Measurements from ENCODE around the gene LTBP3. TPM values are rescaled to one million over a fixed set of nuclear protein-coding genes. Genes with fewer than 3 reads are reported as not detected.
A peak's percentile ranks its signal among the peaks of the same experiment; 100 is the strongest.

Gene LTBP3
- total and polyA plus RNA-seq, 2 of the 13 experiments (the other 11 are each of a cell fraction or from before 2014, with no cell fraction given), result 12.2 to 68.1 TPM

- TF ChIP-seq CTCF (CRISPR knock-in tag; IDR thresholded peaks at IDR 0.05), result no peak
- TF ChIP-seq NFKB2 (CRISPR knock-in tag; IDR thresholded peaks at IDR 0.05; ENCODE audit: borderline replicate concordance), result peak; percentile 57; the same call in 1 of the 2 replicates
- TF ChIP-seq MED13 (CRISPR knock-in tag; IDR thresholded peaks at IDR 0.05), result peak; percentile 63; the same call in 1 of the 2 replicates
- no peak for TF ChIP-seq ZNF513 (CRISPR knock-in tag; conservative IDR thresholded peaks at IDR 0.05)
- TF ChIP-seq EEA1 (CRISPR knock-in tag; IDR thresholded peaks at IDR 0.05; ENCODE audit: borderline replicate concordance), result no peak
- peak; percentile 1; the same call in 1 of the 2 replicates for TF ChIP-seq IRF2 (CRISPR knock-in tag; IDR thresholded peaks at IDR 0.05)
- TF ChIP-seq ZNF253 (CRISPR knock-in tag; IDR thresholded peaks at IDR 0.05; ENCODE audit: borderline replicate concordance), result no peak
- 0 out of 2 replicates have a peak, but pooled peaks have one; percentile 29 for TF ChIP-seq MAZ (IDR thresholded peaks at IDR 0.05; ENCODE audit: borderline replicate concordance, low read depth, low read length)
- TF ChIP-seq MAZ (CRISPR knock-in tag; IDR thresholded peaks at IDR 0.05; ENCODE audit: low read depth), result peak; percentile 48
- TF ChIP-seq TERF1 (CRISPR knock-in tag; IDR thresholded peaks at IDR 0.05), result no peak
- no peak for TF ChIP-seq BRCA1 (CRISPR knock-in tag; IDR thresholded peaks at IDR 0.05)
- TF ChIP-seq FOXJ3 (CRISPR knock-in tag; IDR thresholded peaks at IDR 0.05; ENCODE audit: borderline replicate concordance), result no peak; the same call in 1 of the 2 replicates
- TF ChIP-seq ZSCAN5A (CRISPR knock-in tag; IDR thresholded peaks at IDR 0.05; ENCODE audit: borderline replicate concordance), result 0 out of 2 replicates have a peak, but pooled peaks have one; percentile 40
- TF ChIP-seq GLI4 (CRISPR knock-in tag; IDR thresholded peaks at IDR 0.05; ENCODE audit: borderline replicate concordance), result no peak
- no peak for TF ChIP-seq SRSF4 (IDR thresholded peaks at IDR 0.05; ENCODE audit: low read depth, low read length, poor library complexity, severe bottlenecking)
- peak; percentile 45; the same call in 1 of the 3 replicates for TF ChIP-seq MXI1 (IDR thresholded peaks at IDR 0.05; ENCODE audit: borderline replicate concordance, low read depth, low read length)
- no peak for TF ChIP-seq MXD3 (CRISPR knock-in tag; IDR thresholded peaks at IDR 0.05)
- no peak for TF ChIP-seq GATAD2A (CRISPR knock-in tag; IDR thresholded peaks at IDR 0.05)
- TF ChIP-seq ARNT (IDR thresholded peaks at IDR 0.05), result no peak
- TF ChIP-seq ZKSCAN5 (CRISPR knock-in tag; IDR thresholded peaks at IDR 0.05), result no peak
- no peak for TF ChIP-seq ZNF746 (CRISPR knock-in tag; IDR thresholded peaks at IDR 0.05)
- no peak for TF ChIP-seq ZBTB43 (CRISPR knock-in tag; conservative IDR thresholded peaks at IDR 0.05)
Observed at GRCh38 chr11:65489035-65489705, 69.0 kb downstream of the LTBP3 start (continued).
